ENCODE results near the gene DHX38. TPM values are rescaled to one million over a fixed set of nuclear protein-coding genes. Genes with fewer than 3 reads are reported as not detected.

The DHX38 gene
- total RNA-seq, 3 donors from 2014 or later = 50.2 to 60.6 (median 53.7) TPM

- Histone ChIP-seq H3K4me1 (no peaks in the 10 kb centered on the region), H3K27ac (no peak overlapping the region), H3K4me3 (no peak overlapping the region), H3K36me3 (no peaks in the 10 kb centered on the region), H3K9me3 (no peaks in the 10 kb centered on the region), H3K27me3 (no peaks in the 10 kb centered on the region)
- DNase-seq (ENCODE audit: low spot score in 2 of 2) = no peak
- intact Hi-C loops (cut with DNase I; ENCODE audit: low total_unique reads) = no loop called here
- TF ChIP-seq POLR2A (IDR thresholded peaks at IDR 0.05) (no peak), CTCF (IDR thresholded peaks at IDR 0.05) (no peak), POLR2AphosphoS5 (IDR thresholded peaks at IDR 0.05) (no peak)
Measured at GRCh38 chr16:72060405-72060804, 33.2 kb upstream of the DHX38 start.

GRCh38 chr16:72061564-72061963 lies 32.1 kb upstream of the DHX38 start:
- Histone ChIP-seq H3K36me3 (no peaks in the 10 kb centered on the region), H3K4me1 (no peaks in the 10 kb centered on the region), H3K27me3 (no peaks in the 10 kb centered on the region), H3K4me3 (no peak overlapping the region), H3K9me3 (no peaks in the 10 kb centered on the region), H3K27ac (no peak overlapping the region)
- intact Hi-C loops (cut with DNase I; ENCODE audit: low total_unique reads) = no loop called here
- no peak for TF ChIP-seq POLR2A (IDR thresholded peaks at IDR 0.05)
- TF ChIP-seq POLR2AphosphoS5 (IDR thresholded peaks at IDR 0.05) = no peak
- TF ChIP-seq CTCF (IDR thresholded peaks at IDR 0.05) = no peak
- no peak for DNase-seq (ENCODE audit: low spot score in 2 of 2)

- TF ChIP-seq CTCF (IDR thresholded peaks at IDR 0.05) (no peak), POLR2A (IDR thresholded peaks at IDR 0.05) (no peak), POLR2AphosphoS5 (IDR thresholded peaks at IDR 0.05) (no peak)
- DNase-seq (ENCODE audit: low spot score in 2 of 2) = no peak
- intact Hi-C loops (cut with DNase I; ENCODE audit: low total_unique reads) = no loop called here
Measured at GRCh38 chr16:72064361-72064894, 29.2 kb upstream of the DHX38 start.

GRCh38 chr16:72066747-72067146 lies 26.9 kb upstream of the DHX38 start:
- peak; percentile 31 to 40 (median 32) for TF ChIP-seq CTCF (IDR thresholded peaks at IDR 0.05)
- TF ChIP-seq POLR2AphosphoS5 (IDR thresholded peaks at IDR 0.05) = no peak
- TF ChIP-seq POLR2A (IDR thresholded peaks at IDR 0.05) = no peak
- no peaks in the 10 kb centered on the region for H3K4me1 ChIP-seq
- H3K36me3 ChIP-seq = no peaks in the 10 kb centered on the region
- intact Hi-C loops (cut with DNase I; ENCODE audit: low total_unique reads) = no loop called here
- no peak overlapping the region for H3K4me3 ChIP-seq
- no peaks in the 10 kb centered on the region for H3K9me3 ChIP-seq
- no peak overlapping the region for H3K27ac ChIP-seq
- no peak for DNase-seq (ENCODE audit: low spot score in 2 of 2)
- H3K27me3 ChIP-seq = no peaks in the 10 kb centered on the region

More at GRCh38 chr16:72064361-72064894, 29.2 kb upstream of the DHX38 start:
- H3K27me3 ChIP-seq = no peaks in the 10 kb centered on the region
- H3K4me3 ChIP-seq = no peak overlapping the region
- no peak overlapping the region for H3K27ac ChIP-seq
- H3K9me3 ChIP-seq = no peaks in the 10 kb centered on the region
- no peaks in the 10 kb centered on the region for H3K36me3 ChIP-seq
- H3K4me1 ChIP-seq = no peaks in the 10 kb centered on the region

- no peaks in the 10 kb centered on the region for H3K9me3 ChIP-seq
- no peak for TF ChIP-seq POLR2A (IDR thresholded peaks at IDR 0.05)
- TF ChIP-seq CTCF (IDR thresholded peaks at IDR 0.05) = no peak
- TF ChIP-seq POLR2AphosphoS5 (IDR thresholded peaks at IDR 0.05) = no peak
- no peak overlapping the region for H3K27ac ChIP-seq
- no peaks in the 10 kb centered on the region for H3K27me3 ChIP-seq
- H3K36me3 ChIP-seq = no peaks in the 10 kb centered on the region
- intact Hi-C loops (cut with DNase I; ENCODE audit: low total_unique reads) = no loop called here
- no peak for DNase-seq (ENCODE audit: low spot score in 2 of 2)
- no peak overlapping the region for H3K4me3 ChIP-seq
- H3K4me1 ChIP-seq = no peaks in the 10 kb centered on the region
Measured at GRCh38 chr16:72068930-72069329, 24.7 kb upstream of the DHX38 start.

All from breast epithelium (tissue), 4 donors.